IPS-NIHi7 (cell line): ENCODE measurements around the gene FSIP1.

Experiments
- DNase-seq: peaks from one replicate; pipeline ENCODE4 v3.0.0; 2012; ENCODE audit warnings: mixed read lengths; ENCODE audit errors: extremely low spot score

Gene FSIP1

DNA sequence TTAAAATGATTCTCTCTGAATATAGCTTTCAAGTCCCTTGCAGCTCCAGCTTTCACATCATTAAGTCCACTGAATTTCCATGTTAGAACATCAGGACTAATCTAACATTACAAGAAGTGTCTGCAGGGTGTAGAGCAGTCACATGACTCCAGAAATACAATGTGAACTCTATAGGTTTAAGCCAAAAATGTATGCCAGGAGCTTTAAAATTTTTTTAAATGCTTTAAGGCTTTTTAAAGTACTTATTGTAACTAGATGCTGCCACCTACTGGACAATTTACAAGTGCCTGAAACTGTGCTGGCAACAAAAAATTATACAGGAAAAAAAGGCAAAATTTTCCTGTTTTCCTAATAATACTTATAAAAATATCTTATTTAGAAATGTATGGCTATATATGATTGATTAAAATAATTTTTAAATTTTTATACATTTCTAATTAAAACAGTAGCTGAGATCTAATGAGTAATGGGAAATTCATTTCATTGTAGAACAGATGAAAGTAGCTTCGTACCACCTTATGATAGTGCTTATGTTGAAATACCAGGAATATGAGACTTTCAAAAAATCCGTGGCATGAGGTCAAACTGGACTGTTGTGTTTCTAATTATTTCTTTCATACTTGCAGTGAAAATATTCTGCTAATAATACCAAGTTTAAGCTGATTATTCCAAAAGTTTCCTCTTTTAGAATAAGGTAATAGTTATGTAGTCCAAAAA lies 25.7 kb downstream of the FSIP1 start:
- DNase-seq = no peak

- no peak for DNase-seq
Measured at GRCh38 chr15:39752991-39753390, 29.6 kb downstream of the FSIP1 start.

GRCh38 chr15:39752246-39752645 lies 30.4 kb downstream of the FSIP1 start:
- DNase-seq = no peak

GRCh38 chr15:39748276-39748675 lies 34.4 kb downstream of the FSIP1 start:
- DNase-seq = no peak

GRCh38 chr15:39747326-39747725 lies 35.3 kb downstream of the FSIP1 start:
- DNase-seq = no peak

DNA sequence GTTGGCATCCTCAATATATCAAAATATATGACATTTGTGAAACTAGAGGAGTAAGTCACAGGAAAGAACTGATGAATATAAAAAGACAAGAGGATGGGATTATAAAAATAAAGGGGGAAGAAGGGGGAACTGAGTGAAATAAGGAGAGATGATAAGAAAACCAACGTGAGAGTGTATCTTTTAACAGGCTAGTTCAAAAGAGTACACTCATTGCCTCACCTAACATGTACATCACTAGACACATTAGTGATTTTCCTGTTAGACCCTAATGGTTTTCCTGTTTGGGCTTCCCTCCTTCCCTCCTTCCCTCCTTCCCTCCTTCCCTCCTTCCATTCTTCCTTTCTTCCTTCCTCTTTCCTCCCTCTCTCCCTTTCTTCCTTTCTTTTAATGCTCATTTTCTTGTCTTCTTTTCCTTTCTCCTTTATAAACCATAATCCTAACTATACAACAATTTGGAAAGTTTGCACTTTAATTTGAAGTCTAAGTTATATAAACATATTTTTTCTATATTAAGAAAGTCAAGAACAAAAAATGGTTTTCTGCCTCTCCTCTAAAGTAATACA lies 35.8 kb downstream of the FSIP1 start:
- no peak for DNase-seq

- DNase-seq = no peak
Measured at GRCh38 chr15:39746176-39746575, 36.5 kb downstream of the FSIP1 start.

- DNase-seq = no peak
Measured at GRCh38 chr15:39745415-39745814, 37.2 kb downstream of the FSIP1 start.

DNA sequence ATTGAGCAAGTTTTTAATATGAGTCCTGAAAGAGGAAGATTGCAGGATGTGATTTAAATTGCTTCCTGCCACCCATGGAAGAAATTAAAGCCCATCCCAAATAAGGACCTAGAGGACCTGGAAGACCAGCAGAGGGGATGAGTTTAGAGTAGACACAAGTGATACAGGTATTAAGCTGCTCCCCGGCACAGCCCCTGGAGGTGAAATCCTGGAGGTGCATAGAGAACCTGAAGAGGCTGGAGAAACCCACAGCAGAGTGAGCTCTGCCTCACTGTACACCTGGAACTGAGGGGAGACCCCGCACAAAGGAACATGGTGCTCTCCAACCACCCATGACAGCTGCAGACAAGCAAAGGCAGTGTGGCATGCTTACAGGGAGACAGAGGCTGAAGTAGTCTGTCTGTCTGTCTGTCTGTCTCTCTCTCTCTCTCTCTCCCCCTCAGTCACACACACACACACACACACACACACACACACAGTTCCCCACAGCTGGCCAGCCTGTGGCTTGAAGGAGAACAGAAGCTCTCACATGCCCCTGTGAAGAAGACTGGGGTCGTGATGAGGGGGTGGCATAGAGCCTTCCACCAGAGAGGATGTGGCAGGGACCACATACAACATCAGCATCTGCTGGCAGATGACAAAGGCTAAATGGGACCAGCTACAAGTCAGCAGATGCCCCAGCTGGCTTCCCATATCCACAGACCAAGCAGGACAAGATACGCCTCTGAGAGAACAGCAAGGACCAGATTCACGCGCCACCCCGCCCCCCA lies 38.1 kb downstream of the FSIP1 start:
- DNase-seq = peak; percentile 18

DNA sequence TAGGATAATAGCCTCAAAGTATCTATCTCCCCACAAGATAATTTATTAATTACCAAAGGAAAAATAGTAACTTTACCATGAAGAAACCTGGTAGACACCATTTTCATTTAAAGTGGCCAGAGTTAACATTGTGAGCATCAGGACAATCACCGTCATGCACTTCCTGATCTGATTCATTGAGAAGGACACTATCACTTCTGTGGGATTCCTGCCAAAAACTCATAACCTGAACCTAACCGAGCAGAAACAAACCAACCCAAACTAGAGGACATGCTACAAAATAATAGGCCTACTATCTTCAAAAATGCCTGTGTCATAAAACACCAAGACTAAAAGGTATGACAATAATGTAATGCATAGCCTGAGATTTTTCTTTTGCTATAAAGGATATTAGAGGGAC lies 39.0 kb downstream of the FSIP1 start:
- no peak for DNase-seq

DNA sequence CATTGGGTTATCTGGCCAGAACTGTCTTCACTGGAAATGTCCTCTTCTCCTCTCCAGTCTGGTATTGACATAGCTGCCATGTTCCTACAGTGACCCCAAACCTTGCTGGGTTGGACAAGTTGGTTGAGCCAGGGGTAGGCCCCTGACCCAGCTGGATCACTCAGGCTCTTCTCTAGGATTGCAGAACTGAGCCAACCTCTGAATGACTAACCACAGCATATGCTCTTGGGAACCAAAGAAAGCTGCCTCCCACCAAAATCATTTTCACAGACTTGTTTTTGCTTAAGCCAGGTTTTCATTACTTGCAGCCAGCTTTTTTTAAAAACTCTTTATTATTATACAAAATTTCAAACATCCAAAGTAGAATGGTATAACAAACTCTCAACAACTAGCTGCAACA lies 41.4 kb downstream of the FSIP1 start:
- no peak for DNase-seq

DNA sequence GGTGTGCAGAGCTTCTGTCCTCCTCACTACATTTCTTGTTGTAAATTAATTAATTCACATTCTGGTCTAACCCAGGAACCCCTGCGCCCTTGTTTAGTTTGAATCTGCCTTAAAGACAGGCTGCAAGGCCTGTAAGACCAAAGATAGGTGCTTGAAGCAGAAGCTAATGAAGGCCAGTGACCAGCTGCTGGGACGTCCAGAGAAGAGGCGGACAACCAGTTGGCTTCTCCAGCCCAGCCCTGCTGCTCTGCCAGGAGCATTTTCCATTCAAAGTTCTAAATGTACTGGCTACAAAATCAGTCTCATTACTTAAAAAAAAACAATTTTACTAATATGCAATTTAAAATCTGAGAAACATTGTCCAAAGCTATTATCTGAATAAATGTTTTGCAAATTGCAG lies 43.6 kb downstream of the FSIP1 start:
- no peak for DNase-seq

- DNase-seq = no peak
Measured at GRCh38 chr15:39737196-39737550, 45.5 kb downstream of the FSIP1 start.

DNA sequence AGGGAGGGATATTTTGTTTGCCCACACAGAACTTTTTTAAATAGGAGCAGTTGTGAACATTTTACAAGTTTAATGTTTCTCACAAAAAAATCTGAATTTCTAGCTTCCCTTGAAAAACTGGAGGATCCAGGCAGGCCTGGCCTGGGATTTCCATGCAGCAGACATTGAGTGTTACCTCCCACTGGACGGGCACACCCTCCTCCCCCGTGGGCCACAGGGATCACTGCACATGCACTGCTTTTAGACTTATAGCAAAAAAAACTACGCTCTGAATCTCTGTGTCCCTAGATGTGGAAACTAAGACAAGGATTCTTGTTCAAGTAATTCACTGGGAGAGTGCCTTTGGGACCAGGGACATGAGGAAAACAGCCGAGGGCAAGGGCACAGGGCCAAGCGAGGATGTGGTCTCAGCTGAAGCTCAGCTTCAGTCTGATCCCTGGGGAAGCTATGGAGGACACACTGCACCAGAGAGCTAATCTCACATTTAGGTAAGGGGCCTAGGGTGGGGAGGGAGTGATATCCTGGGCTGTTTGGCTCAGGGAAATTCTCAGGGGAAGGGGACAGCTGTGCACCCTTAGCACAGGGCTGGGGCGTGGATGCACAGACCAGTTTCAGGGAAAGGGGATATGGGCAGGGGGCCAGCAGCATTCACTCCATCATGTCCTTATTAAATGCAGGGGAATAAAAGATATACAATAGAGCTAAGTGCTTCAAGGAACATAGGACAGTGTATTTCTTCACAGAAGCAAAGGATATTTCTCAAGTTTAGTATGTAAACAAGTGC lies 46.0 kb downstream of the FSIP1 start:
- no peak for DNase-seq

- no peak for DNase-seq
Measured at GRCh38 chr15:39735120-39735717, 47.4 kb downstream of the FSIP1 start.

DNA sequence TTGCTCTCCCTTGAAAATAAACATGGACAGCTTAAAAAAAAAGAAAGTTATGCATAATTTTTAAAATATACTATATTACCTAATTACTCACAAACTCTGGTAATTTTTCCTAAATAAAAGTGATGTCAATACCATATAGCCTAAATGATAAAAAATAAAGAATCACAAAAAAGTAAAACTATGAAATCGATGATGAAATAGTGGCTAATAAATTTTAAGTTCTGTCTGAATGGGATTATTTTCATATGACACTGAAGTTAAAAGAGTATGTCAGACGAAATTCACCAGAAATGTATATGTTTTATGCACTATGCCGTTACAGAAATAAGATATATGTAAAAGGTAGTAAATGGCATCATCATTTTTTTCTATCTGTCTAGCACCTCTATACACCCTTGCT lies 51.4 kb downstream of the FSIP1 start:
- DNase-seq = no peak

GRCh38 chr15:39730552-39730951 lies 52.1 kb downstream of the FSIP1 start:
- no peak for DNase-seq

DNA sequence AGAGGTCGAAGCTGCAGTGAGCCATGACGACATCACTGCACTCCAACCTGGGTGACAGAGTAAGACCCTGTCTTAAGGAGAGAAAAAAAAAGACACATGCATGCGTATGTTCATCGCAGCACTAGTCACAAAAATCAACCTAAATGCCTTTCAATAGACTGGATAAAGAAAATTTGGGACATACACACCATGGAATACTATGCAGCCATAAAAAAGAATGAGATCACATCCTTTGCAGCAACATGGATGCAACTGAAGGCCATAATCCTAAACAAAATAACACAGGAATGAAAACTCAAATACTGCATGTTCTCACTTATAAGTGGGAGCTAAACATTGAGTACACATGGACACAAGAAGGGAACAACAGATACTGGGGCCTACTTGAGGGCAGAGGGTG lies 53.1 kb downstream of the FSIP1 start:
- no peak for DNase-seq

DNA sequence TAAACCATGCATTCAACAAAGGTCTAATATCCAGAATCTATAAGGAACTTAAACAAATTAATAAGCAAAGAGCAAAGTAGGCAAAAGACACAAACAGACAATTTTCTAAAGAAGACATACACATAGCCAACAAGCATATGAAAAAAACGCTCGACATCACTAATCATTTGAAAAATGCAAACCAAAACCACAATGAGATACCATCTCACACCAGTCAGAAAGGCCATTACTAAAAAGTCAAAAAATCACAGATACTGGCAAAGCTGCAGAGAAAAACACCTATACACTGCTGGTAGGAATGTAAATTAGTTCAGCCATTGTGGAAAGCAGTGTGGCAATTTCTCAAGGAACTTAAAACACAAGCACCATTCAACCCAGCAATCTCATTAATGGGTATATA lies 53.8 kb downstream of the FSIP1 start:
- DNase-seq = no peak

- no peak for DNase-seq
Measured at GRCh38 chr15:39721893-39722292, 60.7 kb downstream of the FSIP1 start.

DNA sequence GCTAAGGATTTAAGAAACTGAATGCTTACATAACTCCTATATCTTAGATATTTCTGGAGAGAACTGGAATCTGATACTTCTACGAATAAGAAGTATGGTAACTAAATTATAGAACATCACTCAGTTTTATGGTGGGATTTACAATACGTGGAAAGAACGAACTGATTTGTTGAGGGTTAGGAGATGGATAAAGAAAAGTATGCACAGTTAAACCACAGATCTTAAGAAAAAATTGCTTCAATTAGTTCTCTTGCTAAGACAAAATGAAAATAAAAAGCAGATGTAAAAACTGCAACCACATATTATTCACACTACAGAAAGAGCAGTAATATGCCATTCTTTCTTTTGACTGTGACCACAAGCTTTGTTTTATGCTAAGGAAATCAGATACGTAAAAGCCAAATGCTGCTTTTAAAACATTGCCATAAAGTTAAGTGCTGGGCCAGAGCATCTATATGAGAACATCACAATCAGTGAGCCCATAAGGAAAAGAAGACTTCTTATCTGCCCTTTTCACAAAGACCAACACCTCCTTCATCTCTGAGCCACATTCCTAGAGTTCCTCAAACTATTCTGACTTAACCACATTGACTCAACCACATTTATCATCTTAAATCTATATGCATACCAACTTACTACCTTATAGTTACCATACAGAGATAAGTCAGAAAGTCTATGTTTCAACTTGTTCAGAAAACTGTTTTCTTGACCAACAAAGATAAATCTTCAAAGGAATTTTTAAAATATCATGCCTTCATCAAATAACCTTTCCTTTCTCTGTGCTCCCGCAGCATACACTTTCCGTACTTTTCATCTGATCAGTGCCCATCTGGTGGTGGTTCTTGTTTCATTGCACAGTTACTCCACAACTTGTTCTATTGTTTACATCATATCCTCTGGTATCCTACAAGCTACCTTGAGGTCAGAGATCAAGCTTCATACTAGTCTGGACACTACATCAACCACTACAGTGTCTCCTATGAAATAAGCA lies 61.7 kb downstream of the FSIP1 start:
- DNase-seq = no peak
